Activated CD4-positive, CD25-positive, alpha-beta regulatory T cell treated with anti-CD3 and anti-CD28 coated beads, Interleukin-2, amount 50 U/mL, for 24 hours (primary cell): Measurements from ENCODE around the gene NOL12.

Source experiments
- ATAC-seq, 2 donors: fragments of 150-1000 bp; cut with Tn5 transposase; one replicate each; pipeline ENCODE4 v1.10.0; 2021; ENCODE audit warnings: mild to moderate bottlenecking in 1 of 2, moderate library complexity in 1 of 2

The NOL12 gene

GRCh38 chr22:37659066-37659896 lies 26.9 kb upstream of the NOL12 start:
- peak in 1 of 2 donors; percentile 0 for ATAC-seq

GRCh38 chr22:37659897-37660708 lies 26.0 kb upstream of the NOL12 start:
- ATAC-seq, result no peak

GRCh38 chr22:37660709-37661045 lies 25.5 kb upstream of the NOL12 start:
- no peak for ATAC-seq

GRCh38 chr22:37661160-37661924 lies 24.8 kb upstream of the NOL12 start:
- ATAC-seq, result no peak

- ATAC-seq, result no peak
Observed at GRCh38 chr22:37662039-37662438, 24.1 kb upstream of the NOL12 start.

GRCh38 chr22:37663521-37664140 lies 22.5 kb upstream of the NOL12 start:
- no peak for ATAC-seq

GRCh38 chr22:37664249-37665101 lies 21.7 kb upstream of the NOL12 start:
- ATAC-seq, result no peak

GRCh38 chr22:37665487-37665886 lies 20.7 kb upstream of the NOL12 start:
- ATAC-seq, result no peak

GRCh38 chr22:37669586-37669985 lies 16.6 kb upstream of the NOL12 start:
- ATAC-seq, result peak; percentile 26 to 34

- ATAC-seq, result no peak
Observed at GRCh38 chr22:37672206-37672919, 13.8 kb upstream of the NOL12 start.

- no peak for ATAC-seq
Observed at GRCh38 chr22:37672920-37673455, 13.2 kb upstream of the NOL12 start.

GRCh38 chr22:37674248-37674647 lies 11.9 kb upstream of the NOL12 start:
- ATAC-seq, result no peak

- peak; percentile 28 to 38 for ATAC-seq
Observed at GRCh38 chr22:37674951-37675929, 10.9 kb upstream of the NOL12 start, which contains the start of gene LGALS1. LGALS1 (plus strand) TSS chr22:37675636; CDS start chr22:37675703, 67 bp downstream.

- ATAC-seq, result no peak
Observed at GRCh38 chr22:37675930-37676735, 10.0 kb upstream of the NOL12 start.

- peak; percentile 88 to 90 for ATAC-seq
Observed at GRCh38 chr22:37676736-37677492, 9.2 kb upstream of the NOL12 start.

GRCh38 chr22:37677493-37677974 lies 8.6 kb upstream of the NOL12 start:
- ATAC-seq, result peak; percentile 26 to 28

GRCh38 chr22:37678372-37678771 lies 7.8 kb upstream of the NOL12 start:
- no peak for ATAC-seq

GRCh38 chr22:37679670-37680069 lies 6.5 kb upstream of the NOL12 start:
- ATAC-seq, result no peak
